Nephron (organoid): ENCODE data around the gene IL3.
"Not testable (repeated sequence)": the region's sequence is repeated elsewhere in the genome, so short reads cannot be mapped to it uniquely, and the experiment has no call there.

Experiments used
- H3K27ac Mint-ChIP-seq, 3 experiments: 2 replicates each; pipeline ENCODE4 v1.8.0; 2020; ENCODE audit warnings: mixed read lengths in 3 of 3, mild to moderate bottlenecking in 2 of 3, moderate library complexity in 1 of 3
- H3K27me3 Mint-ChIP-seq: 2 replicates; pipeline ENCODE4 v1.8.0; 2021; ENCODE audit warnings: low read depth, mild to moderate bottlenecking, moderate library complexity, mixed read lengths
- H3K36me3 Mint-ChIP-seq: 2 replicates; pipeline ENCODE4 v1.8.0; 2020; ENCODE audit warnings: low read depth, mixed read lengths
- H3K4me1 Mint-ChIP-seq: 2 replicates; pipeline ENCODE4 v1.8.0; 2020; ENCODE audit warnings: mixed read lengths
- H3K4me3 Mint-ChIP-seq, 3 experiments: 2 replicates each; pipeline ENCODE4 v1.8.0; 2020; ENCODE audit warnings: mild to moderate bottlenecking in 3 of 3, mixed read lengths in 3 of 3, moderate library complexity in 2 of 3
- H3K9me3 Mint-ChIP-seq: 2 replicates; pipeline ENCODE4 v1.8.0; 2020; ENCODE audit warnings: mixed read lengths
- CTCF ChIP-seq, 3 experiments: fragments of 200-600 bp; sonication (generic); IDR thresholded peaks; one replicate each; pipeline ENCODE4 v1.5.0; 2021; ENCODE audit warnings: antibody characterized with exemption in 3 of 3; ENCODE audit not compliant: unreplicated experiment in 3 of 3

Gene IL3

DNA sequence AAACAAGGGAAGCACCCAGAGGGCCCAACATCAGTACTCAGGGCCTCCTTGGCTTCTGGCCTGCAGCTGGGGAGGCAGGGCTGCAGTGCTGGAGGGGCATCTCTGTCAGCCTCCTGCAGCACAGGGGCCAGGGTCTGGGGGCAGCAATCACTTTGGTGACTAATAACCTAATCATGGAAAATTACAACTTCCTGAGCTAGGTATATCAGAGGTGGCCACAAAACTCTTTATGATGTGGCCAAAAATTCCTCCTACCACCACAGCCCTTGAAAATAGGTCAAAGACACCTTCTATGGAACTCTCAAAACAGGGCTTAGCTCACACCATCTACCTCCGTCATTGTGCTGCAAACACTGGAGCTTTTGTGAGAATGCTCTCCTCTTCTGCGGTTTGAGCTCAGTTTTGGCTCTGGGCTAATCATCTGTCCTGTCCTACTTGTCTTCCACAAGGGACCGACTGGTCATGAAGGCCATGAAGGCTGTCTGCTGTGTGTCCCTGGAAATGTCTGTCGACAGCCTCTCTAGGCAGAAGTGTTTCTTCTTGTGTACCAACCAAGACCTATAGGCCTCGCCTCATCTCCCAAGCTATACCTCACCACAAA lies 41.7 kb downstream of the IL3 start:
- H3K4me1 Mint-ChIP-seq = no peaks in the 10 kb centered on the region
- no peak overlapping the region for H3K4me3 Mint-ChIP-seq
- H3K36me3 Mint-ChIP-seq = no peaks in the 10 kb centered on the region
- H3K9me3 Mint-ChIP-seq = no peaks in the 10 kb centered on the region
- TF ChIP-seq CTCF (IDR thresholded peaks at IDR 0.05; ENCODE audit: unreplicated experiment in 3 of 3) = no peak
- no peak overlapping the region for H3K27ac Mint-ChIP-seq
- peaks cover 1% of the 10 kb centered on the region for H3K27me3 Mint-ChIP-seq

GRCh38 chr5:132102944-132103331 lies 42.5 kb downstream of the IL3 start:
- TF ChIP-seq CTCF (IDR thresholded peaks at IDR 0.05; ENCODE audit: unreplicated experiment in 3 of 3) = no peak
- Mint-ChIP-seq H3K27me3 (no peaks in the 10 kb centered on the region), H3K36me3 (no peaks in the 10 kb centered on the region)

DNA sequence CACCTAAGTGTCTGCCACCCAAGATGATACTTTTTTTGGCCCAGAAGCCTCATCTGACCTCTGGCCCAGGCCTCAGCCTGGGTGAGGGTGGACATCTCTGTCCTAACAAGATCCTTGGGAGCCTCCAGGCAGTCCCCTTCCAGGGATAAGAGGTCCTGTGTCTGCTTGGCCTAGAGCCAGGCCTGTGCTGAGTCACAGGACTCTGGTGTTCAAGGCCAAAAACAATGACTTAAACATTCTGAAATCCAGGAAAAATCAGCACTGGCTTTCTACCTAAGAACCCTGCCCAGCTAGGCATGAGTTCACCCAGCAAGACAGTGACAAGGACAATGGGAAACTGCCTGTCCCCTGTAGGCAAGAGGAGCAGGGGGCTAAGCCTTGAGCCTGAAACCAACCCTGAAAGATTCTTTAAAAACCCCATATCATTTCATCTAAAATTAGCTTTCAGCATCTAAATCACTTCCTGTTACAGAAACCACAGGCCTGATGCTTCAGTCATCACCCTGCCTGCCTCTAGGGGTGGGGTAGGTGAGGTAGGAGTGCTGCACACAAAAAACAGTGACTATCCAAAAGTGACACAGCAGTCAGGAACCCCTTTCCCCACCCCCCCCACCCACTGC lies 43.0 kb downstream of the IL3 start:
- H3K27me3 Mint-ChIP-seq = no peaks in the 10 kb centered on the region
- H3K4me1 Mint-ChIP-seq = no peaks in the 10 kb centered on the region
- no peak overlapping the region for H3K4me3 Mint-ChIP-seq
- no peak overlapping the region for H3K27ac Mint-ChIP-seq
- TF ChIP-seq CTCF (IDR thresholded peaks at IDR 0.05; ENCODE audit: unreplicated experiment in 3 of 3) = no peak
- H3K36me3 Mint-ChIP-seq = no peaks in the 10 kb centered on the region
- no peaks in the 10 kb centered on the region for H3K9me3 Mint-ChIP-seq

More at GRCh38 chr5:132102944-132103331, 42.5 kb downstream of the IL3 start:
- H3K27ac Mint-ChIP-seq = no peak overlapping the region
- no peaks in the 10 kb centered on the region for H3K9me3 Mint-ChIP-seq
- H3K4me3 Mint-ChIP-seq = no peak overlapping the region
- H3K4me1 Mint-ChIP-seq = no peaks in the 10 kb centered on the region

DNA sequence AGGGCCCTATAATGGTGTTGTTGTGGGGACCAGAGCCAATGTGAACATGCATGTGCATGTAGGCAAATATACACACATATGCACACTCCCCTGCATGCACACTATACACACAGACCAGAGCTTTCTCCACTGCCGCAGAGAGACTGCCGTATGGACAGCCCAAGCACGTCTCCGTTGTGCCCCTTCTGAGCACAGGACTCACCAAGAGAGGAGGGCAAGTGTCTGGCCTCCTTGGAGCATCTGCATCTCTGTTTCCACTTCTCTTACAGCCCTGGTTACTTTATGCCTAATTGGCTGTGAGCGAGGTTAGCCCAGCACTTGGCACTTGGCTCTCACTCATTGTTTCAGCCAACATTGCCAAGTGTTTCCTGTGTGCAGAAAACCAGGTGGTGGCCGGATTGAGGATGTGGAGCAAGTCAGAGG lies 43.5 kb downstream of the IL3 start:
- TF ChIP-seq CTCF (IDR thresholded peaks at IDR 0.05; ENCODE audit: unreplicated experiment in 3 of 3) = no peak
- Mint-ChIP-seq H3K4me1 (no peaks in the 10 kb centered on the region), H3K4me3 (no peak overlapping the region), H3K36me3 (no peaks in the 10 kb centered on the region), H3K9me3 (no peaks in the 10 kb centered on the region), H3K27me3 (no peaks in the 10 kb centered on the region), H3K27ac (no peak overlapping the region)

DNA sequence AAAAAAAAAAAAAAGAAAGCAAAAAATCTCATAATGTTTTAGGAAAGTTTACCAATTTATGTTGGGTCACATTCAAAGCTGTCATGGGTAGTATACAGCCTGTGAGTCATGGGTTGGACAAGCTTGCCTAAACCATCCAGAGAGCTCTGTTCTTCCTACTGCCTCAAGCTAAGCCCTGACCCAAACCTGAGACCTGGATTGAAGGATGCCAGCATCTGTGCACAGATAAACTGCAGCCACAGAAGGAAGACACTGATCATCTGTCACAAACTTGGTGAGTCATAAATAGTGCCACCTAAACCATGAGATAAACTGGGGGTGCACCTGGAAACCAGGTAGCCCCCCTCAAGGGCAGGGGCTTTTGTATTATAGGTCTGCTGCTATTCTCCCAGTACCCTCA lies 44.1 kb downstream of the IL3 start:
- Mint-ChIP-seq H3K4me1 (no peaks in the 10 kb centered on the region), H3K36me3 (no peaks in the 10 kb centered on the region), H3K4me3 (no peak overlapping the region), H3K27me3 (no peaks in the 10 kb centered on the region), H3K9me3 (no peaks in the 10 kb centered on the region), H3K27ac (no peak overlapping the region)
- TF ChIP-seq CTCF (IDR thresholded peaks at IDR 0.05; ENCODE audit: unreplicated experiment in 3 of 3) = no peak

DNA sequence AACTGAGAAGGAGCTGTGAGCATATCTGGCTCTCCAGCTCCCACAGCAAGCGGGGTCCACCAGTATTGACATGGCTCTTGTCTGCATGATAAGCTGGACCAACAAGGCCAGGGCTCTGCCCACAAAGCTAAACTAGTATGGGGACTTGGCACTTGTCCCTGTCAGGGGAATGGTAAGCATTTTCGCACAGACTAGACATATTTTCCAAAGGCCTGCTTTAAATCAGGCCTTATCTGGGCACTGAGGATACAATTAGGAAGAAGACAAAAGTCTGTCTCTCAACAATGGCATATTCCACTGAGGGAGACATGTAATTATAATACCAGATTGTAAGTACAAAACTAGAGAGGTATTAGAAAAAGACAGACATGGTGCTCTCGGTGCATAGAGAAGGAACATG lies 45.2 kb downstream of the IL3 start:
- H3K27ac Mint-ChIP-seq = no peak overlapping the region
- no peak for TF ChIP-seq CTCF (IDR thresholded peaks at IDR 0.05; ENCODE audit: unreplicated experiment in 3 of 3)
- no peaks in the 10 kb centered on the region for H3K4me1 Mint-ChIP-seq
- no peaks in the 10 kb centered on the region for H3K36me3 Mint-ChIP-seq
- no peak overlapping the region for H3K4me3 Mint-ChIP-seq
- H3K9me3 Mint-ChIP-seq = no peaks in the 10 kb centered on the region
- peaks cover 2% of the 10 kb centered on the region for H3K27me3 Mint-ChIP-seq

GRCh38 chr5:132108495-132108894 lies 48.0 kb downstream of the IL3 start:
- H3K27me3 Mint-ChIP-seq, H3K9me3 Mint-ChIP-seq, H3K36me3 Mint-ChIP-seq, H3K4me1 Mint-ChIP-seq, H3K27ac Mint-ChIP-seq, H3K4me3 Mint-ChIP-seq: not testable (repeated sequence)

- H3K4me1 Mint-ChIP-seq, H3K9me3 Mint-ChIP-seq, H3K27me3 Mint-ChIP-seq, H3K27ac Mint-ChIP-seq, H3K36me3 Mint-ChIP-seq, H3K4me3 Mint-ChIP-seq: not testable (repeated sequence)
Observed at GRCh38 chr5:132108957-132109356, 48.5 kb downstream of the IL3 start.
